TTC549 (cell line): Measurements from ENCODE around the gene ORC2.
"Not testable (repeated sequence)": the region's sequence is repeated elsewhere in the genome, so short reads cannot be mapped to it uniquely, and the experiment has no call there.

Source experiments
- FAIRE-seq: peaks from 2 replicates; lab custom pipeline; 2012; peaks lifted over from hg19 to GRCh38; lab: Jason Lieb, UNC

Gene ORC2

GRCh38 chr2:200930947-200931626, 32.4 kb downstream of the ORC2 start:
- FAIRE-seq: peak; percentile 79

- no peak for FAIRE-seq
These were observed 33.9 kb downstream of the ORC2 start for GRCh38 chr2:200929334-200930249.

GRCh38 chr2:200922439-200922838, 41.0 kb downstream of the ORC2 start:
- no peak for FAIRE-seq

DNA sequence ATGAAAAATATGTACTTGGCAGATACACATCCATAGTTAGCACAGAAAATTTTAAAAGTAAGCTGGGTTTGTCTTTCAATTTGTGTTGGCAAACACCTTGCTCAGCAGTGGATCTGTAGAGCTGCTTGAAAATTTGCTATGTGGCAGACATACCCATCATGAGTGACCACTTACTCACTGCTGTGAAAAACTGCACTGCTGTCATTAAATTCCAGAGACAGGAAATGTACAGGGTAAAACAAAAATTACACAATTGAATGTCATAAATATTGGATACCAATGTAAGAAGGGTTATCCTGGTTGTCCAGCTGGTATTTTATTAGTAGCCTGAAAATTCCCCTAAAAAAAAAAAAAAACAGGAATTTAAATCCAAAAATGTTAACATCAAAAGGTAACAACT, 49.8 kb downstream of the ORC2 start:
- FAIRE-seq: no peak

DNA sequence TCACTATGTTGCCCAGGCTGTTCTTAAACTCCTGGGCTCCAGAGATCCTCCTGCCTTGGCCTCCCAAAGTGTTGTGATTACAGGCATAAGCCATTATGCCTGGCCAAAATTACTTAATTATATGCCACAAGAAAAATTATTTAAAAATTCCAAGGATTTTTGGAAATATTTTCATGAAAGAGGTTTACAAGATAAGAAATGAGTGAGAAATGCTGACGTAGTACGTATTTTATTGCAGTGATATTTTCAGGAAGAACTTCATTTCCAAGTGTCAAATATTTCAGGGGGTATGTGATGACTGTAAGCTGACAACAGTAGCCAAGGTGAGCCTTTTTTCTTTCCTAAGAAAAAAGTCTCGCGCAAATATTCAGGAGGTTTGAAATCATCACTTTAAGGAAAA, 53.5 kb downstream of the ORC2 start:
- no peak for FAIRE-seq

DNA sequence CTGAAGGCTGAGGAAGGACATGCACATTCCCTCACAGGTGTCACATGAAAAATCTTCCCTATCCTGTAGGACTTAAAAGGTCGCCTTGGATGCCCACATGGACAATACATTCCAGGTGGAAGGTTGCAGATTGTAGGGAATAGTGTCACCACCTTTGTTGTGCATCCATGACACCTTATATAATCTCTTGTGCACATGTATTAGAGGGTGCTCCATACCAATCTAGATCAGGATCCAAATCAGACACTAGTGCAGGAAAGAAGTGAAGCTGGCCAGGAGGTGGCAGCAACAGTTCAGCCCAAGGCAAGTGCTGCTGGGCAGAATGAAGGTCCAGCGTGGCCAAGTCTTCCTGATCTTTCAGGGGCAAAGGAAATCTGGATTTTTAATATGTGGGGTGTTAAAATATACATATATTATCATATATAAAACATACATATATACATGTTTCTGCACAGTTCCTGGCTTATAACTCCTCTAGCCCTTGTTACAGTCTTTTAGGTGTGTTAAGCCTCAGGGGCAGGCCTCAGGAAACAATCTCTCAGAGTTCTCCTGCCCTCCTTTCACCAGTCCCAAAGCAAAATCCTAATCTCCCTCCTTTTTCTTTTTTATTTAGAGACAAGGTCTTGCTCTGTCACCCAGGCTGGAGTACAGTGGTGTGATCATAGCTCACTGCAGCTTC, 57.7 kb downstream of the ORC2 start:
- FAIRE-seq: peak; percentile 81

GRCh38 chr2:200901459-200902072, 61.9 kb downstream of the ORC2 start:
- FAIRE-seq: peak; percentile 96

- FAIRE-seq: no peak
These were observed 64.0 kb downstream of the ORC2 start for GRCh38 chr2:200899482-200899881.

DNA sequence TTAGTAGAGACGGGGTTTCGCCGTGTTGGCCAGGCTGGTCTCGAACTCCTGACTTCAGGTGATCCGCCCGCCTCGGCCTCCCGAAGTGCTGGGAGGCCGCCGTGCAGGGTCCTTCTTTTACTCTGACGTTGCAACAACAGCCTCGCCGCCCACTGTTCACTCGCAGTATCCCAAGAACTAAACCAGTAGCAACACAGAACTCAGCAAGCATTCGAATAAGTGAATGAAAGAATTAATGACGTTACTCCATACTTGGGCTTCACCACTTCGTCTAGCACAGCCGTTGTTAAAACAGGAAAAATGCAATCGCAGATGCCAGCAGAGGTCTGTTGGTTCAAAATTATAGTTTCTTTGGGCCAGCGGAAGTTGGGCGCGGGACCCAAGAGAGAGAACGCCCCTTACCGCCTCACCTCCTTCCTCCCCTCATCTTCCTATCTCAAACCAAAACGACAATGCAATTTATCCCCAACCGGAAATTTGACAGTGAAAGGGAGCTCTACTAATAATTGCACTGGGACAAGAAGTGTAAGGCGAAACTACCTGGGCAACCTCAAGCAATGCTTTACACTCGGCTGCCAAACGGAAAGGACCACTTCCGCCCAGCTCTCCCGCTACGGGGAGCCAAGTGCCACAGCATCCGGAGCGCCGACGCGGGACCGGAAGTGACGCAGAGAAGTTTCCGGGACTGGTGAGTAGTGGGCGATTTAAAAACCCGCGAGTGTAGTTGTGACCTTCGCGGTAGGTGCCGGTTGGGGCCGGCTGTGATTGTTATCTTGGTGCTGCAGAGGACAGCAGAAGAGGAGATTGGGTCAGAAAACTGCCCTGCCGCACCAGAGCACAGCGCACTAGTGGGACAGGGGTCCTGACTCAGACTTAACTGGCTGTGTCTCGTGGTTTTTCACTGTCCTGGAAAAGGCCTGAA, 74.5 kb downstream of the ORC2 start, which contains the start of the genes NIF3L1 and PPIL3:
NIF3L1 (plus strand) TSS at position 668 of the 922 bp plus-strand sequence. CDS start 2,573 bp downstream, outside the sequence.
PPIL3 (minus strand) TSS at position 374 of the 922 bp plus-strand sequence. CDS start 1,462 bp downstream, outside the sequence.
- FAIRE-seq: peak; percentile 89

DNA sequence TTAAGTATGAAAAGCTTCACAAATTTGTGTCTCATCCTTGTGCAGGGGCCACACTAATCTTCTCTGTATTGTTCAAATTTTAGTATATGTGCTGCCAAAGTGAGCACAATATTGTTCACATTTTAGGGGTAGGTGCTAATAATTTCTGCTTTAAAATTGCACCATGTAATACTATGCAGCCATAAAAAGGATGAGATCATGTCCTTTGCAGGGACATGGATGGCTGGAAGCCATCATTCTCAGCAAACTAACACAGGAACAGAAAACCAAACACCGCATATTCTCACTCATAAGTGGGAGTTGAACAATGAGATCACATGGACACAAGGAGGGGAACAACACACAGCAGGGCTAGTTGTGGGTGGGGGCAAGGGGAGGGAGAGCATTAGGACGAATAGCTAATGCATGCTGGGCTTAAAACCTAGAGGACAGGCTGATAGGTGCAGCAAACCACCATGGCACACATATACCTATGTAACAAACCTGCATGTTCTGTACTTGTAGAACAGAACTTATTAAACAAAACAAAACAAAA, 81.7 kb downstream of the ORC2 start:
- not testable (repeated sequence) for FAIRE-seq

DNA sequence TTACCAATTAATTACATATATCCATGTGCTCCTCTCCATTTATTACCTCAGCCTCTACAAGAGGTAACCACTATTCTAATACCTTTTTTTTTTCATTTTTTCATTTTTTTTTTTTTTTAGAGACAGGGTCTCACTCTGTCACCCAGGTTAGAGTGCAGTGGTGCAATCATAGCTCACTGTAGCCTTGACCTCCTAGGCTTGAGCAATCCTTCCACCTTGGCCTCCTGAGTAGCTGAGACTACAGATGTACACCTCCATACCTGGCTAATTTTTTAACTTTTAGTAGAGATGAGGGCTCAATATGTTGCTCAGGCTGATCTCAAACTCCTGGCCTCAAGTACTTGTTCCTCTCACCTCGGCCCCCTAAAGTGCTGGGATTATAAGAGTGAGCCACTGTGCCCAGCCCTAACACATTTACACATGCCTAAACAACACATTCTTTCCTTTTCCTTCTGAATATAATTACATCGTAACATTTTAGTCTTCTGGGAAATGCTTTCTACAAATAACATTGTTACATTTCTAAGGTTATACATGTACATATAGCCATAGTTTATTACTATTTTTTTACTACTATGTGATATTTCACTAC, 85.1 kb downstream of the ORC2 start:
- no peak for FAIRE-seq

DNA sequence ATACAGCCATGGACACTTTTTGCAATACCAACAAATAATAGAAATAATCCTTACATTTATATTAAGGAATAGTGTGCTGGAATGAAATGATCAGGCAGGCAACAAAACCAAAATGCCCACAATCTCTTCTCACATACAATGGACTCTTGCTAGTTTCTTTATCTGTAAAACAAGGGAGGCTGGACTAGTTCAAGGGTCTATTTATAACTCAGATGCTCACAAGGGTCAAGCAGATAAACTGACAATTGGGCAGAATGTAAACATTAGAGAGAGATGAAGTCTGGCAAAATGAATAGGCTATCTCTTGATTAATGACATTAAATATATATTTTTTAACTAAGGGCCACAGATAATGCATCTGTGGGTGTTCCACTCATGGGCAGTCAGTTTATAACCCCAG, 86.0 kb downstream of the ORC2 start:
- no peak for FAIRE-seq

- no peak for FAIRE-seq
These were observed 89.9 kb downstream of the ORC2 start for GRCh38 chr2:200873560-200873959.

DNA sequence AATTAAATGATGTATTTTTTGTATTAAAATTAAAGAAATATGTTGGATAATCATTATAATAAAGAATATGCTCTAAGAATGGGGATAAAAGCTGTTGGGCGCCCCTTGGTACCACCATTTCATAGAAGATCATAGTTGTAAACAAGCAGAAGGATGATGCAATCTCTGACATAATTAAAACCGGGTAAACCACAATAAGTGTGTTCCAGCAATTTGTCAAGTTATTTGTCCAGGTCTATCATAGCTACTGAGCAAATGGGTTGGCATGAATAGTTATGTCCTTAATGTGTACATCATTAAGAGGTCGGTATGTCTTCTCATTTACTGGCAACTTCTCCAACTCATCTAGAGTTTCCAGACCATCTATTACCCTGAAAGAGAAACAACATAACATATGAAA, 92.3 kb downstream of the ORC2 start:
- FAIRE-seq: no peak

- no peak for FAIRE-seq
These were observed 94.4 kb downstream of the ORC2 start for GRCh38 chr2:200869014-200869413.

DNA sequence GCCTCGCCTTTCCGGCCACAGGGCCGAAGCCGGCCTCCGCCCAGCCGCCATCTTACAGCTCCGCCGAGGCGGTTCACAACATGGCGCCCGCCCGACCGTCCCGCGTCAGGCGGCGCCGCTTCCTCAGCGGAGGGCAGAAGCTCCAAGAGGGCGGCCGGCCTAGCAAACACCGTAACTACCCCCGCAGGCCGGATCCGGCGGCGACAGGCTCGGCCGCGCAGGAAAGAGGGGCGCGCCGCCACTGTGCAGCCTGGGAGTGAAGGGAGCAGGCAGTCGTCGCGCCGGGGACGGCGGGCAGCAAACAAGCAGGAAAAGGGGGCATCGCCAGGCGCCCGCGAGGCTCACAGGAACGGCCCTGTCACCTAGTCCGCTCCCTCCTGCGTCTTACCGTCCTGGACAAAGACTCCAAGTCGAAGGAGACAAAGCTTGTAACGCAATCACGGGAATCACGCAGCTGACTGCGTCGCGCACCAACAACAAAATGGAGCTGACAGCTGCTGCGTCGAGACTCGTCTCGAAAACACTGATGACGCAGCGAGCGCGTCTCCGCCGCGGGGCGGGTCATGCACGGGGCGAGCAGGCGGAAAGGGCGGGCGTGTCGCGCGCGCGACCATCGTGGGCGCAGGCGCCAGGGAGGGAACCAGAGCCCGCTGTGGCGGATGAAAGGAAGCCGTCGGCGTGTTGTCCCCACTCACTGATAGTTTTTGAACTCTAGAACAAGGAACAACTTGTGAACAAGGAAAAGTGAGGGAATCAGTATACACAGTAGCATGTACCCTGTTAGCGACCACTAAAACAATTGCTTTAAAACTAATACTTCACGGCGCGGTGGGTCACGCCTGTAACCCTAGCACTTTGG, 99.1 kb downstream of the ORC2 start, which contains the start of gene CLK1:
CLK1 (minus strand) TSS at position 483 of the 859 bp plus-strand sequence. CDS start 2,796 bp downstream, outside the sequence.
- no peak for FAIRE-seq

DNA sequence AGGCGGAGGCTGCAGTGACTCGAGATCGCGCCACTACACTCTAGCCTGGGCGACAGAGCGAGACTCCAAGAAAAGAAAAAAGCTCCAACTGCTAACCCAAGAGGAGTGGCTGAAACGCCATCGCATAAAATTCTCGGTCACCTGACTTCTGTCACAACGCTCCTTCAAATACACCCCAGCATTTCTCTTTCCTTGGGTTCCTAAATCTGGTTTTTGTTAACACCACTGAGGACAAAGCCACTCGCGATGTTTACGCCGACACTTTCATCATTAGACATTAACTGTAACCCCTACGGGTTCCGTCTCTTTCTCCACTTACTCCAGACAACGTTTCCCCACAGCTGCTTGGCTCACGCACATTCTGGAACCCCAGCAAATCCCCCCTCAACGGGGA, 99.7 kb downstream of the ORC2 start:
- FAIRE-seq: no peak

- no peak for FAIRE-seq
These were observed 100.9 kb downstream of the ORC2 start for GRCh38 chr2:200862532-200863000.

- no peak for FAIRE-seq
These were observed 101.8 kb downstream of the ORC2 start for GRCh38 chr2:200861617-200862155.
